H9 (cell line): ENCODE data around the gene DKK3. TPM values are rescaled to one million over a fixed set of nuclear protein-coding genes. Genes with fewer than 3 reads are reported as not detected.

Source experiments
- DNase-seq: peaks from one replicate; pipeline ENCODE4 v3.0.0-alpha.2; 2017
- H2AFZ ChIP-seq: one replicate; pipeline ENCODE4 v1.6.1; 2013; ENCODE audit warnings: mild to moderate bottlenecking, low read length, control low read depth, moderate library complexity
- H2AK5ac ChIP-seq: 2 replicates; pipeline ENCODE4 v1.6.1; 2013; ENCODE audit warnings: low read length, control low read depth, mixed read lengths; ENCODE audit not compliant: insufficient read length
- H2BK120ac ChIP-seq: one replicate; pipeline ENCODE4 v1.6.1; 2013; ENCODE audit warnings: low read depth, mild to moderate bottlenecking, low read length, control low read depth, inconsistent platforms; ENCODE audit not compliant: poor library complexity, severe bottlenecking
- H2BK12ac ChIP-seq: 2 replicates; pipeline ENCODE4 v1.6.1; 2013; ENCODE audit warnings: low read length, control low read depth, mixed read lengths, low read depth; ENCODE audit not compliant: insufficient read length
- H2BK15ac ChIP-seq: 2 replicates; pipeline ENCODE4 v1.6.1; 2013; ENCODE audit warnings: low read depth, low read length, control low read depth
- H2BK20ac ChIP-seq: one replicate; pipeline ENCODE4 v1.6.1; 2013; ENCODE audit warnings: low read depth, mild to moderate bottlenecking, low read length, control low read depth, inconsistent platforms; ENCODE audit not compliant: poor library complexity, severe bottlenecking
- H2BK5ac ChIP-seq: 2 replicates; pipeline ENCODE4 v1.6.1; 2013; ENCODE audit warnings: low read length, control low read depth, mixed read lengths; ENCODE audit not compliant: insufficient read length
- H3K14ac ChIP-seq: 2 replicates; pipeline ENCODE4 v1.6.1; 2013; ENCODE audit warnings: low read length, control low read depth; ENCODE audit not compliant: insufficient read depth
- H3K18ac ChIP-seq: 2 replicates; pipeline ENCODE4 v1.6.1; 2013; ENCODE audit warnings: low read depth, mild to moderate bottlenecking, mixed read lengths, low read length, control low read depth; ENCODE audit not compliant: insufficient read length
- H3K23ac ChIP-seq: 2 replicates; pipeline ENCODE4 v1.6.1; 2013; ENCODE audit warnings: low read length, control low read depth, mixed read lengths, low read depth; ENCODE audit not compliant: insufficient read length
- H3K23me2 ChIP-seq: 2 replicates; pipeline ENCODE4 v1.6.1; 2013; ENCODE audit warnings: low read depth, mild to moderate bottlenecking, mixed read lengths, low read length, control low read depth; ENCODE audit not compliant: insufficient read length, poor library complexity, severe bottlenecking
- H3K27ac ChIP-seq: 2 replicates; pipeline ENCODE4 v1.5.1; 2013; ENCODE audit warnings: low read length, control low read depth, mixed read lengths, low read depth; ENCODE audit not compliant: insufficient read length
- H3K27me3 ChIP-seq: 2 replicates; pipeline ENCODE4 v1.6.1; 2013; ENCODE audit warnings: low read length, control low read depth, inconsistent platforms; ENCODE audit not compliant: insufficient read depth
- H3K4ac ChIP-seq: 2 replicates; pipeline ENCODE4 v1.6.1; 2013; ENCODE audit warnings: low read depth, mild to moderate bottlenecking, control low read depth, inconsistent platforms, low read length, moderate library complexity
- H3K4me1 ChIP-seq: 2 replicates; pipeline ENCODE4 v1.6.1; 2013; ENCODE audit warnings: low read length, control low read depth, inconsistent platforms; ENCODE audit not compliant: insufficient read depth
- H3K4me2 ChIP-seq: 2 replicates; pipeline ENCODE4 v1.6.1; 2013; ENCODE audit warnings: low read length, control low read depth, mixed read lengths; ENCODE audit not compliant: insufficient read length, insufficient read depth
- H3K56ac ChIP-seq: 2 replicates; pipeline ENCODE4 v1.6.1; 2013; ENCODE audit warnings: low read depth, mild to moderate bottlenecking, mixed read lengths, low read length, control low read depth; ENCODE audit not compliant: insufficient read length
- H3K79me1 ChIP-seq: 2 replicates; pipeline ENCODE4 v1.6.1; 2013; ENCODE audit warnings: low read depth, mild to moderate bottlenecking, moderate library complexity, low read length, control low read depth, inconsistent platforms; ENCODE audit not compliant: insufficient read depth, poor library complexity, severe bottlenecking
- H3K79me2 ChIP-seq: 2 replicates; pipeline ENCODE4 v1.6.1; 2013; ENCODE audit warnings: low read length, control low read depth, inconsistent platforms; ENCODE audit not compliant: insufficient read depth
- H3K9ac ChIP-seq: 2 replicates; pipeline ENCODE4 v1.6.1; 2013; ENCODE audit warnings: low read length, control low read depth, mixed read lengths; ENCODE audit not compliant: insufficient read length; ENCODE audit errors: extremely low read depth
- H3K9me3 ChIP-seq: one replicate; pipeline ENCODE4 v1.6.1; 2013; ENCODE audit warnings: low read depth, low read length, inconsistent platforms; ENCODE audit not compliant: control insufficient read depth
- H3T11ph ChIP-seq: one replicate; pipeline ENCODE4 v1.6.1; 2013; ENCODE audit warnings: mild to moderate bottlenecking, low read length, control low read depth, inconsistent platforms
- H4K20me1 ChIP-seq: one replicate; pipeline ENCODE4 v1.6.1; 2013; ENCODE audit not compliant: control insufficient read depth, insufficient read length, insufficient read depth
- H4K5ac ChIP-seq: 2 replicates; pipeline ENCODE4 v1.6.1; 2013; ENCODE audit warnings: low read depth, mild to moderate bottlenecking, mixed read lengths, low read length, control low read depth; ENCODE audit not compliant: insufficient read length
- H4K8ac ChIP-seq: replicated peaks from 2 replicates; pipeline ENCODE4 v1.6.1; 2013; ENCODE audit warnings: low read length, control low read depth, mixed read lengths, low read depth; ENCODE audit not compliant: insufficient read length
- H4K91ac ChIP-seq: 2 replicates; pipeline ENCODE4 v1.6.1; 2013; ENCODE audit warnings: low read depth, mild to moderate bottlenecking, moderate library complexity, mixed read lengths, low read length, control low read depth; ENCODE audit not compliant: insufficient read length
- H3K27ac Mint-ChIP-seq, 3 experiments: 2 replicates in 2 of 3; 3 replicates in 1 of 3; pipeline ENCODE4 v1.8.0; 2020 to 2021; ENCODE audit warnings: mixed read lengths in 3 of 3, mild to moderate bottlenecking in 1 of 3, moderate library complexity in 1 of 3
- H3K27me3 Mint-ChIP-seq: 2 replicates; pipeline ENCODE4 v1.8.0; 2021; ENCODE audit warnings: low read depth, mild to moderate bottlenecking, moderate library complexity, mixed read lengths
- H3K36me3 Mint-ChIP-seq, 3 experiments: 2 replicates in 2 of 3; 3 replicates in 1 of 3; pipeline ENCODE4 v1.8.0; 2020 to 2021; ENCODE audit warnings: low read depth in 3 of 3, mixed read lengths in 3 of 3; ENCODE audit not compliant: insufficient read depth in 1 of 3
- H3K4me1 Mint-ChIP-seq, 2 experiments: 2 replicates each; pipeline ENCODE4 v1.8.0; 2020; ENCODE audit warnings: mixed read lengths in 2 of 2
- H3K4me3 Mint-ChIP-seq, 2 experiments: 2 replicates in 1 of 2; 3 replicates in 1 of 2; pipeline ENCODE4 v1.8.0; 2020 to 2021; ENCODE audit warnings: mild to moderate bottlenecking in 2 of 2, mixed read lengths in 2 of 2, moderate library complexity in 1 of 2
- H3K9me3 Mint-ChIP-seq, 2 experiments: 2 replicates in 1 of 2; 3 replicates in 1 of 2; pipeline ENCODE4 v1.8.0; 2020; ENCODE audit warnings: mild to moderate bottlenecking in 2 of 2, mixed read lengths in 2 of 2, moderate library complexity in 1 of 2
- CTCF ChIP-seq: fragments of 200-600 bp; sonication (generic); conservative IDR thresholded peaks from 3 replicates; pipeline ENCODE4 v1.8.0; 2021; ENCODE audit warnings: antibody characterized with exemption, mild to moderate bottlenecking
- WGBS: extraction: QIAGEN DNeasy Blood & Tissue Kit; methylation state at CpG from one replicate; pipeline ENCODE4 v1.1.7; 2013; ENCODE audit warnings: missing lambda C conversion rate, low lambda C conversion rate, mixed read lengths; ENCODE audit not compliant: insufficient read length; ENCODE audit errors: extremely low coverage; 5-methylcytosine and 5-hydroxymethylcytosine counted together
- total RNA-seq: library from RNA; stranded (reverse); gene quantifications from 2 replicates; pipeline ENCODE4 v1.2.1, GENCODE V29; 2021

The DKK3 gene
- total RNA-seq, 1 experiment from 2014 or later, result 17.1 TPM

GRCh38 chr11:11982461-11982860, 26.0 kb downstream of the DKK3 start:
- Histone ChIP-seq H3K23me2 (no peaks in the 10 kb centered on the region), H2AFZ (no peak overlapping the region), H3T11ph (no peak overlapping the region), H2BK20ac (no peak overlapping the region), H2BK120ac (no peak overlapping the region), H4K5ac (no peak overlapping the region), H2BK12ac (no peak overlapping the region), H3K9ac (no peak overlapping the region), H4K91ac (no peak overlapping the region), H4K8ac (no peak overlapping the region), H2AK5ac (no peak overlapping the region), H3K27ac (no peak overlapping the region), H3K79me2 (no peaks in the 10 kb centered on the region), H3K9me3 (no peaks in the 10 kb centered on the region), H3K79me1 (no peaks in the 10 kb centered on the region), H3K18ac (no peak overlapping the region), H3K23ac (no peak overlapping the region), H4K20me1 (no peaks in the 10 kb centered on the region), H3K4me2 (no peak overlapping the region), H3K27me3 (no peaks in the 10 kb centered on the region), H3K56ac (no peak overlapping the region), H3K4ac (no peak overlapping the region), H2BK5ac (no peak overlapping the region), H3K14ac (no peak overlapping the region), H2BK15ac (no peak overlapping the region), H3K4me1 (peaks cover 3% of the 10 kb centered on the region; the same call in 1 of the 2 replicates)
- H3K27me3 Mint-ChIP-seq, result no peaks in the 10 kb centered on the region; the same call in 1 of the 2 replicates
- WGBS, result no CpG with 5 or more reads among the region's 10 CpGs
- H3K4me1 Mint-ChIP-seq, result peaks cover 19 to 20% of the 10 kb centered on the region in 2 experiments
- H3K4me3 Mint-ChIP-seq, result no peak overlapping the region
- H3K9me3 Mint-ChIP-seq, result peaks cover 0 to 2% of the 10 kb centered on the region in 2 experiments; a peak in 1 of 5 replicates
- H3K36me3 Mint-ChIP-seq, result peaks cover 0 to 3% (median under 1%) of the 10 kb centered on the region in 3 experiments; a peak in 5 of 7 replicates
- no peak overlapping the region for H3K27ac Mint-ChIP-seq
- no peak for DNase-seq
- TF ChIP-seq CTCF, result no peak
